Measurements from ENCODE around the gene IRX2.

DNA sequence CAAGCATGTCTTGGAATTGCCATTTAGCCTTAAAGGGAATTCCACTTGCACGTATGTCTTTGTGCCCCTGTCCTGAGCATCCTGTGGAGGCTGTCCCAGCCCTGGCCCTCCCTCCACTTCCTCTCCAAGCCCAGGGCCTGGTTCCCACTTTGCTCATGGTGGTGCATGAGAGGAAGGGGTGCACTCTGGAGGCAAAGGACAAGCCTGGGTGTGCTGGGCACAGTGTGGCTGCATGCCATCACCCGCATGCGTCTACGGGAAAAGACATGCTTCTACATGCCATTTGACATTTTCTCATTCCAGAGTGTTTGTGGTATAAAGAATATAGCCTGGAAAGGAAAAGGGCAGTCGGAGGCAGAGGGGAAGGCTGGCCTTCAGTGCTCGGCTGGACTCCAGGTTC lies 7.2 kb upstream of the IRX2 start:
- no peak for TF ChIP-seq POLR2A (IDR thresholded peaks at IDR 0.05)
- TF ChIP-seq, protein P1, sequence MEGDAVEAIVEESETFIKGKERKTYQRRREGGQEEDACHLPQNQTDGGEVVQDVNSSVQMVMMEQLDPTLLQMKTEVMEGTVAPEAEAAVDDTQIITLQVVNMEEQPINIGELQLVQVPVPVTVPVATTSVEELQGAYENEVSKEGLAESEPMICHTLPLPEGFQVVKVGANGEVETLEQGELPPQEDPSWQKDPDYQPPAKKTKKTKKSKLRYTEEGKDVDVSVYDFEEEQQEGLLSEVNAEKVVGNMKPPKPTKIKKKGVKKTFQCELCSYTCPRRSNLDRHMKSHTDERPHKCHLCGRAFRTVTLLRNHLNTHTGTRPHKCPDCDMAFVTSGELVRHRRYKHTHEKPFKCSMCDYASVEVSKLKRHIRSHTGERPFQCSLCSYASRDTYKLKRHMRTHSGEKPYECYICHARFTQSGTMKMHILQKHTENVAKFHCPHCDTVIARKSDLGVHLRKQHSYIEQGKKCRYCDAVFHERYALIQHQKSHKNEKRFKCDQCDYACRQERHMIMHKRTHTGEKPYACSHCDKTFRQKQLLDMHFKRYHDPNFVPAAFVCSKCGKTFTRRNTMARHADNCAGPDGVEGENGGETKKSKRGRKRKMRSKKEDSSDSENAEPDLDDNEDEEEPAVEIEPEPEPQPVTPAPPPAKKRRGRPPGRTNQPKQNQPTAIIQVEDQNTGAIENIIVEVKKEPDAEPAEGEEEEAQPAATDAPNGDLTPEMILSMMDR (IDR thresholded peaks at IDR 0.05), result no peak
